ENCODE results near the gene ALDOA. TPM values are rescaled to one million over a fixed set of nuclear protein-coding genes. Genes with fewer than 3 reads are reported as not detected.

The ALDOA gene
- total RNA-seq, 4 donors from 2014 or later, result 752 to 2,025 (median 1,174) TPM

DNA sequence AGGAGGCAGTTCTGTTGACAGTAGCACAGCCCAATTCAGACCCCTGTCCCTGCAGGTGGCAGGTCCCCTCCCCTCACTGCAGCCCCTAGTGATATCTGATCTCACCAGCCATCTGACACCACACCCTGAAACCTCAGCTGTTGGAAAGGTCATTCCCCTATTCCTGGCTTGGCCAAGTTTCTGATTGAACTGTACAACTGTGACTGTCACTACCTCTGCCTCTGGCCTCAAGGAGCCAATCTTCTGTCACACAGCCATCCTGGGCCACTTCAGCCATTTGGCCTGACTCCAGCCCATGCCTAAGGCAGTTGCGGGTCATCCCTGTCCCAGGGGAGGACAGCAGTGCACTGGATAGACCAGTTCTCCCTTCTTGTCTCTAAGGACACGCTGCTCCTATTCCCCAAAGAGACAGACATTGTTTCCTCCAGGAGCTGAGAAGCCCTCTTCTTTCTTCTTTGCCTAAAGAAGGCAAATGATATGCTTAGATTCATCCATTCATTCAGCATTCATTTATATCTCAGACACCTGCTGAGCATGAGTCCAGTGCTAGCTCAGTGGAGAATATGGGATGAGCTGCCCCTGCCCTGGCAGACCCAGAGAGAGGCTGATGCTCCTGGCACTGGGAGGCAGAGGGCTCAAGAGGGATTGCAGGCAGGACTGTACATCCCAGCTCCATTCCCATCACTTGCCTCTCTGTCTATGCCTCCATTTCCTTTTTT, 4.6 kb upstream of the ALDOA start:
- intact Hi-C loops (cut with DNase I), result no loop called here
- peak; percentile 53 to 68 for DNase-seq
- no peaks in the 10 kb centered on the region for H3K9me3 ChIP-seq
- H3K4me1 ChIP-seq, result peaks cover 7 to 23% of the 10 kb centered on the region in 2 donors
- H3K27me3 ChIP-seq, result no peaks in the 10 kb centered on the region
- no peak overlapping the region for H3K4me3 ChIP-seq (replicated peaks in 1 of 3)
- no peak for TF ChIP-seq CTCF (IDR thresholded peaks at IDR 0.05)
- TF ChIP-seq POLR2A (IDR thresholded peaks at IDR 0.05), result no peak
- 44 to 54% methylated on average over 2 of the region's 2 CpGs for WGBS, 2 donors
- H3K27ac ChIP-seq, result no peak overlapping the region
- H3K36me3 ChIP-seq, result no peaks in the 10 kb centered on the region

DNA sequence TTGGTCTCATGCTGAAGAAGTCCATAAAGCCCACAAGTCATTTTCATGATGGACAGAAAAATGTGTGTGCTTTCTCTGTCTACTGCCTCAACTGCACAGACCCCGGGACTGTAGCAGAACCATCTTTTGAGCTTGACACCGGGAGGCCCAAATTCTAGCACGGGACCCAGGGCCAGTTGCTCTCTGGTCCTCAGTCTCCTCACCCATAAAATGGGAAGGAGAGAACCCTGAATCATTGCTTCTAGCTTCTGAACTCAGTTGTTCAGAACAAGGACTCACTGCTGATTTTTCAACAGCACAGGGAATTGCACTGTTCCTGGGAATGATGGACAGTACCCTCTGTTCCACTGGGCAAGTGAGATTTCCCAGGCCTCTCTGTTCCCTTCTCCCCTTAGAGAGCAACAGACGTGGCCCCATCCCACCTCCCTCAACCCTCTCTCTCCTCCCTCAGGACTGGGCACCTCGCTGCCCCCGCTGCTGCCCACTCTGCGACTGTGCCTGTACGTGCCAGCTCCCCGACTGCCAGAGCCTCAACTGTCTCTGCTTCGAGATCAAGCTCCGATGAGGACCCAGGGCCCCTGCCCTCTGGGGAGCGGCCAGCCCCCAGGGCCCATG, 2.2 kb upstream of the ALDOA start:
- WGBS, 2 donors, result 56 to 61% methylated on average over 10 to 11 of the region's 12 CpGs
- peaks cover 18 to 31% of the 10 kb centered on the region in 2 donors for H3K4me1 ChIP-seq
- H3K27me3 ChIP-seq, result no peaks in the 10 kb centered on the region
- no peaks in the 10 kb centered on the region for H3K9me3 ChIP-seq
- H3K36me3 ChIP-seq, result peaks cover 10 to 14% of the 10 kb centered on the region in 2 donors
- peak overlapping the region in 1 of 3 donors; percentile 95 for H3K4me3 ChIP-seq (replicated peaks in 1 of 3)
- H3K27ac ChIP-seq, result peak overlapping the region; percentile 97 to 99 (median 98)
- TF ChIP-seq CTCF (IDR thresholded peaks at IDR 0.05) (no peak), POLR2A (IDR thresholded peaks at IDR 0.05) (no peak)
- intact Hi-C loops (cut with DNase I), result no loop called here
- DNase-seq, result no peak

GRCh38 chr16:30063893-30064728, 1.4 kb upstream of the ALDOA start:
- Histone ChIP-seq H3K27me3 (no peaks in the 10 kb centered on the region), H3K4me3 (replicated peaks in 1 of 3) (peak overlapping the region; percentile 42 to 95 (median 69)), H3K36me3 (peaks cover 18 to 22% of the 10 kb centered on the region in 2 donors), H3K27ac (peak overlapping the region; percentile 97 to 99 (median 98)), H3K9me3 (no peaks in the 10 kb centered on the region), H3K4me1 (peaks cover 18 to 35% of the 10 kb centered on the region in 2 donors)
- peak; percentile 90 to 94 for DNase-seq
- 0 to 3% methylated on average over 19 to 20 of the region's 27 CpGs for WGBS, 2 donors
- intact Hi-C loops (cut with DNase I), result no loop called here
- TF ChIP-seq CTCF (IDR thresholded peaks at IDR 0.05) (peak in 4 of 6 experiments; percentile 14 to 48 (median 30)), POLR2A (IDR thresholded peaks at IDR 0.05) (peak in 1 of 2 donors; percentile 85)

GRCh38 chr16:30064729-30065101, 845 bp upstream of the ALDOA start:
- no peak for DNase-seq
- peaks cover 20 to 40% of the 10 kb centered on the region in 2 donors for H3K4me1 ChIP-seq
- 0 to 3% methylated on average over 1 to 17 of the region's 25 CpGs for WGBS, 2 donors
- H3K27ac ChIP-seq, result peak overlapping the region; percentile 97 to 99 (median 98)
- TF ChIP-seq CTCF (IDR thresholded peaks at IDR 0.05), result no peak
- no peak for TF ChIP-seq POLR2A (IDR thresholded peaks at IDR 0.05)
- H3K4me3 ChIP-seq (replicated peaks in 1 of 3), result peak overlapping the region; percentile 42 to 95 (median 69)
- peaks cover 24 to 28% of the 10 kb centered on the region in 2 donors for H3K36me3 ChIP-seq
- H3K27me3 ChIP-seq, result no peaks in the 10 kb centered on the region
- no peaks in the 10 kb centered on the region for H3K9me3 ChIP-seq
- intact Hi-C loops (cut with DNase I), result no loop called here

Data from thyroid gland (tissue), 4 donors.